ENCODE measurements around the gene ATCAY.
"Not testable (repeated sequence)": the region's sequence is repeated elsewhere in the genome, so short reads cannot be mapped to it uniquely, and the experiment has no call there.

The ATCAY gene

DNA sequence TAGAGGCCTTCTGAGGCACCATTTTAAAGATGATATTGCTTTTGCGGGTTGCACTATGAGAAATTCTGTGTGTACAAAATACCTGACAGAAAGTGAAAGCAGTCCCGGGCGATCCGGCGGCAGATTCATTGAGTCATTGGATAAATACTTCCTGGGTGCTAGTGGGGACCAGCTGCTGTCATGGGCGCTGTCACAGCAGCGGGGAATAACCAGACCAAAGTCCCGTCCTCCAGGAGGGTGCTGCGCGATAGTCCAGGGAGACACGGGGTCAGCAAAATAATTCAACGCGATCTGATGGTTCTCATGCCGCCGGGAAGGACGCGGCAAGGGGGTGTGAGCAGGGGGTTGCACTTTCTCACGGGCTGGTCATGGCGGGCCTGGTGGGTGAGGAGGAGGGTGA, 25.2 kb upstream of the ATCAY start:
- DNase-seq (ENCODE audit: low spot score), result no peak

DNA sequence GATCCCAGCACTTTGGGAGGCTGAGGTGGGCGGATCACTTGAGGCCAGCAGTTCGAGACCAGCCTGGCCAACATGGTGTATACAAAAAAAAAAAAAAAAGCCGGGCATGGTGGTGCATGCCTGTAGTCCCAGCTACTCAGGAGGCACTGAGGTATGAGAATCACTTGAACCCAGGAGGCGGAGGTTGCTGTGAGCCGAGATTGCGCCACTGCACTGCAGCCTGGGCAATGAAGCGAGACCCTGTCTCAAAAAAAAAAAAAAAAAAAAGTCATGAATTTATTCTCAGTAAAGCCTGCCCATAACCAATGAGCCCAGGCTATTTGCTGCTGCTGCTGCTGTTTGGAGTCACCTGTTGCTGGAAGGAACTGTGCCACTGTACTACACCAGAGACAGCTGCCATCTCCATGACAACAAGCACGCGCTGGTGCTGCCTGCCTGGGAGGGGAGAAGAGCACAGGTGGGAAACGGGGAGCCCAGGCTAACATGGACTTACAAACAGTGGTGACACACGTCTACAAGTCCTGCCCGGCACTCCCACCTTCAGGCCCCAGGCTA, 23.0 kb upstream of the ATCAY start:
- DNase-seq (ENCODE audit: low spot score), result no peak

DNA sequence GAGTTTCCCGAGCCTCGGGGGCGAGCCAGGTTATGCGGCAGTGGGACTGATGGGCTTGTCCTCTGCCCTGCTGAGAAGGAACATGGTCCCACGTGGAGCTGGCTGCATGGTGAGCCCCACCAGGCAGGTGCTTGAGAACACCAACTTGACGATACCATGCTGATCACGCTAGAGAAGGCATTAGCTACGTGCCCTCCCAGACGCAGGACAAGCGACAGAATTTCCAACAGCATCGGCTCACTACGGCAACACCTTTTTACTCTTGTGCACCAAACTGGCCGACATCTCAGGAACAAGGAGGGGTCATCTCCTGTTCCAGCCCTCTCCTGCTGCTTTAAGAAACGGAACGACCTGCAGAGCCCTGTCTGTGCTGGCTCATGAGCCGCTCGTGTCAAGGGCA, 20.0 kb upstream of the ATCAY start:
- DNase-seq (ENCODE audit: low spot score), result no peak

DNA sequence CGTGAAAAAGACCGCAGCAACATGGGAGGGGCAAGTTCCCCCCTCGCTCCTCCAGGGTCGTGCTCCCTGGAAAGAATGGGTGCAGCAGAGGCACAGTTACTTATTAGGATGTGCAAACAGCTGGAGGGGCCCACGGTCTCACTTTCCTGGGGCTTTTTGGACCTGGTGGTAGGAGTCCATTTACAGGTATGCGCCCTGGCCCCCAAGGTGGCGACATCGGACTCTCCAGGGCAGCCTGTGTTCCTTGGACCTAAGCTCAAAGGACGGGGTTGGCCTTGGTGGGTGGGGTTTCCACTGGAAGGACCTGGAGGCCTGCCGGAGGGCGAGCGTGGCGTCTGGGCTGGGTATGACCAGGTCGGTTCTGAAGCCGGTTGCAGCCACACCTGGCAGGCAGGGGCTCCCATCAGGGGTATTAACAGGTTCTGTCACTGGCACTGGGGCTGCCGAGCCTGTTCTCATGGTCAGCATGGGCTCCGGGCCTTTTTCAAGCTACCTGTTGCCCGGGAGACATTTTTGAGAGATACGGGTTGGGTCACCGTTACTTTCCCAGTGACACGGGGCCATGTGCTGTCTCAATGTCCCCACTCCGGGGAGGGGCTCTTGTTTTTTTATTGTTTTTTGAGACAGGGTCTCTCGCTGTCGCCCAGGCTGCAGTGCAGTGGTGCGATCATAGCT, 17.5 kb upstream of the ATCAY start:
- no peak for DNase-seq (ENCODE audit: low spot score)

- DNase-seq (ENCODE audit: low spot score), result no peak
Measured at GRCh38 chr19:3863648-3864047, 16.8 kb upstream of the ATCAY start.

- no peak for DNase-seq (ENCODE audit: low spot score)
Measured at GRCh38 chr19:3866910-3867638, 13.4 kb upstream of the ATCAY start.

DNA sequence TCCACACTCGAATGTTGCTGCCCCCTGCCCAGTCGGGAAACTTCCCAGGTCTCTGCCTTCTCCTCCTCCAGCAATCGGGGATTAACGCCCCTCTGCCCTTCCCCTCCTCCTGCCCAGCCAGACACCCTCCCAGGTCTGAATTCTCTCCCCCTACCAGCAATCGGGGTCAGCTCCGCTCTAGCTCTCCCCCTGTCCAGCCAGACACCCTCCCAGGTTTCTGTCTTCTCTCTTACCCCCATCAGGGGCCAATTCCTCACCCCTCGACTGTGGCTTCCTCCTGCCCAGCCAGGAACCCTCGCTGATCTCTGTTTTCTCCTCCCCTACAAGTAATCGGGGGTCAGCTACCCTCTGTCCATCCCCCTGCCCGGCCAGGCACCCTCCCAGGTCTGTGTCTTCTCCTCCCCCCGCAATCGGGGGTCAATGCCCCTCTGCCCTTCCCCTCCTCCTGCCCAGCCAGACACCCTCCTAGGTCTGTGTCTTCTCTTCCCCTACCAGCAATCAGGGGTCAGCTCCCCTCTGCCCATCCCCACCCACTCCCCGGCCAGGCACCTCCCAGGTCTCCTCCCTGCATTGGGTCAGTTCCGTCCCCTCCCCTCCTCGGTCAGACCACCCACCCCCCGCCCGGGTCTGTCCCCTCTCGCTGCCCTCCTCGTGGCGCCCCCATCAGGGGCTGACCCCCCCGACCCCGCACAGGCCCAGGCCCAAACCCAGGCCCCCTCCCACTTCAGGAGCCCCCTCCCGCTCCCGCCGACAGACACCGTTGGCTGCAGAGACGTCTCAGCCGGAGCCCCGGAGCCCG, 12.3 kb upstream of the ATCAY start:
- DNase-seq (ENCODE audit: low spot score), result no peak

- no peak for DNase-seq (ENCODE audit: low spot score)
Measured at GRCh38 chr19:3868770-3869456, 11.6 kb upstream of the ATCAY start, which contains the start of gene ZFR2. TSS of gene ZFR2 (minus strand) at chr19:3869038. CDS start at chr19:3869017, 21 bp downstream.

GRCh38 chr19:3873151-3873550, 7.3 kb upstream of the ATCAY start:
- DNase-seq (ENCODE audit: low spot score), result no peak

DNA sequence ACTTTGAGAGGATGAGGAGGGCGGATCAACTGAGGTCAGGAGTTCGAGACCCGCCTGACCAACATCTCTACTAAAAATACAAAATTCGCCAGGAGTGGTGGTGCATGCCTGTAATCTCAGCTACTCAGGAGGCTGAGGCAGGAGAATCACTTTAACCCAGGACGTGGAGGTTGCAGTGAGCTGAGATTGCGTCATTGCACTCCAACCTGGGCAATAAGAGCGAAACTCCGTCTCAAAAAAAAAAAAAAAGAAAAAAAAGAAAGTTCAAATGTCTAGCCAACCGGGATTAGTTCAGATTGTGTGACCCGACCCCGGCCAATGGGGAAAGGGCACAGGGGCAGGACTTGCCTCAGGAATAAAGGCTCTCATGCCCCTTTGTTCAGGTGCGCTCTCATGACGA, 5.8 kb upstream of the ATCAY start:
- DNase-seq (ENCODE audit: low spot score), result not testable (repeated sequence)

GRCh38 chr19:3879656-3880055, 829 bp upstream of the ATCAY start:
- no peak for DNase-seq (ENCODE audit: low spot score)

DNA sequence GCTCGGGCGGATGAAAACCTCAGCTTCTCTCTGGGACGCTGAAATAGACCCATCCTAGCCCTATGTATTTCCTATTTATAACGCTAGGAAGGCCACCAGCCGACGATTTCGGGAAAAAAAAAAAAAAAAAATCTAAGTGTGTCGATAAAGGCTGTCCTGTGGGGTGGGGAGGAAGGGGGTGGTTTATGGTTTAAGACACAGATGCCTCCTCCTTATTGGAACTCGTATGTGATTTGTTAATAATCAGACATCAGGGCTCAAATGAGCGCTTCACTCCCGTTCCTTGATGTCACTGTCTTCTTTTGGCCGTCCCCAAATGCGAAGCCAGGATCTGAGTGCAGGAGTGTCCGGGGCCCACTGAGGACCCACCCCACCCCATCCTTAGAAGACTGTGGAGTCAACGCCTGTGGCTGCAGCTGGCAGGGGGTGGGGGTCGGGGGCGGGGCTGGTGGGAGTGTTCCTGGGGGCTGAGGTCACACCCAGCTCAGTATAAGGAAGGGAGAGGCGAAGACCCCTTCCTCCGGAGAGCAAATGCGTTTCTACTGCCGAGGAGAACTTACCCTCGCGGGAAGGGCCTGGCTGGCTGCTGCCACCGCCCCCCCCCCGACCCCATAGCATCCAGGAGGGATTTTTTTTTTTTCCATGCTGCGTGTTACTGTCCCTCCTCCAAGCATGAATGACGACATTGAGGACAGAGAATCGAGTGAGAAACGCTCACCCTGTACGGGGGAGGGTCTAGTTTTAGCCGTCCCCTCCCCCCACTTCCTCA, 971 bp downstream of the ATCAY start:
- no peak for DNase-seq (ENCODE audit: low spot score)

- no peak for DNase-seq (ENCODE audit: low spot score)
Measured at GRCh38 chr19:3882041-3882384, 1.5 kb downstream of the ATCAY start.

GRCh38 chr19:3890591-3890990, 10.1 kb downstream of the ATCAY start:
- no peak for DNase-seq (ENCODE audit: low spot score)

DNA sequence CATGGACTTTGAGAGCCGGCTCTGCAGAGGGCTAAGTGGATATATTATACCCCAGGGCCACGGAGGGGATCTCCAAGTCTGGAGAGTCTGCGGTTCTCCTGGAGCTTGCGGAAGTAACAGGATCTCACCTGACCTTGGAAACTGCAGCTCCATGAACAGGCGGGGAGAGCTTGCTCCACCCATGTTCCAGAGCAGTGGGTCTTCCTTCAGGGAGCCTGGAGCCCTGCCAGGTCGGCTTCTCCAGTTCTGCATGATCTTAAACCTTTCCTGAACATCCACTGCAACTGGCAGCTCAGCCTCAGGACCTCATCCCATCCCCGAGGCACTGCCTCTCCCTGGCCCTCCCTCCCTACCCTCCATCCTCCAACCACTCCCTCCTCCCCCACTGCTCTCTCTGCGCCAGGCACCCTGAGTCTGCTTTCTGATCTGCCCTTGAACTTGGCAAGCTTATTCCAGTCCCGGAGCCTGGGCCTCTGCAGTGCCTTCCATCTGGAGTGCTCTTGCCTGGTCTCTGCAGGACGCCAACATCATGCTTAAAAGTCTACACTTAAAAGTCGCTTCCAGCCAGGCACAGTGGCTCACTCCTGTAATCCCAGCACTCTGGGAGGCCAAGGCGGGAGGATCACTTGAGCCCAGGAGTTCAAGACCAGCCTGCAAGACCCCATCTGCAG, 13.2 kb downstream of the ATCAY start:
- no peak for DNase-seq (ENCODE audit: low spot score)

- not testable (repeated sequence) for DNase-seq (ENCODE audit: low spot score)
Measured at GRCh38 chr19:3894959-3895358, 14.5 kb downstream of the ATCAY start.

DNA sequence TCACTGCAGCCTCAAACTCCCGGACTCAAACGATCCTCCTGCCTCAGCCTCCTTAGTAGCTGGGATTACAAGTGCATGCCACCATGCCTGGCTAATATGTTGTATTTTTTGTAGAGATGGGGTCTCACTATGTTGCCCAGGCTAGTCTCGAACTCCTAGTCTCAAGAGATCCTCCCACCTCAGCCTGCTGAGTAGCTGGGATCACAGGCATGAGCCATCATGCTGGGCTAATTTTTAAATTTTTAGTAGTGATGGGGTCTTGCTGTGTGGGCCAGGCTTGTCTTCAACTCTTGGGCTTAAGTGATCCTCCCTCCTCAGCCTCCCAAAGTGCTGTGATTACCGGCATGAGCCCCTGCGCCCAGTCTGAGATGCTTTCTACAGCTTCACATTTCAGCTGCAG, 15.3 kb downstream of the ATCAY start:
- no peak for DNase-seq (ENCODE audit: low spot score)

GRCh38 chr19:3897936-3898335, 17.5 kb downstream of the ATCAY start:
- DNase-seq (ENCODE audit: low spot score), result no peak

DNA sequence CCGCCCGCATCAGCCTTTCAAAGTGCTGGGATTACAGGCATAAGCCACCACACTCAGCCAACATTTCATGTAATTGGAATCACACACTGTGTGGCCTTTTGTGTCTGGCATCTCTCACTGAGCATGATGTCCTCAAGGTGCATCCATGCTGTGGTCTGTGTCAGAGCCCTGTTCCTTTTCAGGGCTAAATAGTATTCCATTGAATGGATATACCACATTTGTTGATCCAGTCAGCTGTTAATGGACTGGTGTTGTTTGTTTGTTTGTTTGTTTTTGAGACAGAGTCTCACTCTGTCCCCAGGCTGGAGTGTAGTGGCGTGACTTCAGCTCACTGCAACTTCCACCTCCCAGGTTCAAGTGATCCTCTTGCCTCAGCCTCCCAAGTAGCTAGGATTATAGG, 17.9 kb downstream of the ATCAY start:
- DNase-seq (ENCODE audit: low spot score), result no peak

GRCh38 chr19:3899531-3900294, 19.2 kb downstream of the ATCAY start:
- no peak for DNase-seq (ENCODE audit: low spot score)

Data from AG20443 (cell line).